Measurements from ENCODE around the gene TBX6. TPM values are rescaled to one million over a fixed set of nuclear protein-coding genes. Genes with fewer than 3 reads are reported as not detected.

Gene TBX6
- total RNA-seq, 1 experiment from 2014 or later: 1.4 TPM

DNA sequence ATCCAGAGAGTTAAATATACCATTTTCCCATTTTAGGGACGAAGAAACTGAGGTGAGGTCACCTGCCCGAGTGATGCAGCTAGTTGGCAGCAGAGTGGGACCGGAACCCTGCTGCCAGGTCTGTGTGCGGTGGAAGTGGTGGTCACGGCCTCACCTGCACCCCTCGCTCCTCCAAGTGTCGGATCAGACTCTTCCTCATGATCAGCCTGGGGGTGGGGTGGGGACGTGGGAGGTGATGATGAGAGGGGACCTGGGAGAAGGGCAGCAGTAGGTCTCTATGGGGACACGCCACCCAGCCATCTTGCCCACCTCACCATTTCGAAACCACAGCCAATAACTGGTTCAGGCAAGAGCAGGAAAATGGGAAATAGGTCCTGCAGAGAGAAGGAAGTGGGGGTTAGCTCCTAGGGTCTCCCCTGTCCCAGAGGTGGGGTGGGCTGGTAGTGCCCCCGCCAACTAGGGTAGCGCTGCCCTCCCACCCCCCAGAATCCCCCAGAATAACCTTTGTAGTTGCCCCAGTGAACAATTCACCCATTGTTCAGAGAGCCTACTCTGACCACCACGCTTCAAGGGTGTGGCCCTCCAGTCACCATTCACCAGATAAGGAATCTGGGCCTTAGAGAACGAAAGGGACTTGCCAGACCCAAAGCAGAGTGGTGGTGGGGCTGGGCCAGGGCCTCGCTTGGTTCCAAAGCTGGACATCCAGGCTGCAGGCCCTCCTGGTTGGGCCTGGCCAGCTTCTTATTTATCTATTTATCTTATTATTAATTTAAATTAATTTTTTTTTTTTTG lies 16.5 kb upstream of the TBX6 start (continued):
- TF ChIP-seq POLR2AphosphoS5 (IDR thresholded peaks at IDR 0.05; ENCODE audit: low read depth, low read length) (no peak), CEBPB (IDR thresholded peaks at IDR 0.05; ENCODE audit: low read depth) (no peak), ZNF274 (IDR thresholded peaks at IDR 0.05; ENCODE audit: low read depth, low read length) (no peak), POLR2A (IDR thresholded peaks at IDR 0.05; ENCODE audit: borderline replicate concordance, extremely low read depth, insufficient read depth, insufficient read length) (no peak)
- TF ChIP-seq, protein P1, sequence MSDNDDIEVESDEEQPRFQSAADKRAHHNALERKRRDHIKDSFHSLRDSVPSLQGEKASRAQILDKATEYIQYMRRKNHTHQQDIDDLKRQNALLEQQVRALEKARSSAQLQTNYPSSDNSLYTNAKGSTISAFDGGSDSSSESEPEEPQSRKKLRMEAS (IDR thresholded peaks at IDR 0.05): no peak

DNA sequence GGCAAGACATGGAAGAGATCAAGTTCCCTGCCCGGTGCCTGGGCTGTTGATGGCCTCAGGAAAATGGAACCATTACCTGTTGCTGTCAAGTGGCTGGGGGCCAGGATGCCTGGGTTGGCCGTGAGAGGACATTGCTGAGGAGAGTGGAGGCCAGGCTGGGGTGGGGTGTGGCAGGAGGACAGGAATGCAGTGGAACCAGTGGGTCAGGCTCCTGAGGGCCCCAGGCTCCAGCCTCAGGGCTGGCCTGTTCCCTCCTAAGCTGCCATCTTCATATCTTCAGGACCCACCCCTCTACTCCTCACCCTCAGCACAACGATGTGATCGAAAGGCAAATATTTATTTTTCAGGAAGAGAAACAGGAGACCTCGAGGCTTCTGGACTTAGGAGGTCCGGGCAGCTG lies 12.8 kb upstream of the TBX6 start:
- Histone ChIP-seq H3K4me2 (ENCODE audit: low read length) (peak overlapping the region; percentile 60), H3K36me3 (ENCODE audit: control insufficient read depth in 1 of 2, insufficient read depth in 2 of 2, low read length in 2 of 2) (no peaks in the 10 kb centered on the region), H3K27me3 (ENCODE audit: insufficient read depth, low read length) (no peaks in the 10 kb centered on the region), H3K27ac (ENCODE audit: low read depth, low read length) (peak overlapping the region; percentile 29; the same call in 1 of the 2 replicates), H2AFZ (ENCODE audit: low read depth, low read length, poor library complexity, severe bottlenecking) (no peak overlapping the region), H3K9ac (ENCODE audit: low read length) (no peak overlapping the region), H4K20me1 (ENCODE audit: insufficient read depth) (no peaks in the 10 kb centered on the region), H3K9me3 (ENCODE audit: control insufficient read depth in 1 of 2, insufficient read depth in 1 of 2, low read depth in 1 of 2, low read length in 2 of 2) (no peaks in the 10 kb centered on the region), H3K4me1 (ENCODE audit: control insufficient read depth in 1 of 2, insufficient read depth in 2 of 2, low read length in 2 of 2) (peaks cover 14 to 18% of the 10 kb centered on the region in 2 experiments), H3K9me2 (ENCODE audit: insufficient read depth) (no peaks in the 10 kb centered on the region), H3K4me3 (replicated peaks in 1 of 2; ENCODE audit: low read depth in 1 of 2, low read length in 2 of 2) (peak overlapping the region in 1 of 2 experiments; percentile 22; a peak in 1 of 4 replicates), H3K79me2 (ENCODE audit: insufficient read depth, low read length) (no peaks in the 10 kb centered on the region)
- ChIA-PET RAD21 (ENCODE audit: low non-redundant PET in 1 of 2, low total read pairs in 2 of 2, uncharacterized antibody in 2 of 2, unreplicated experiment in 2 of 2) (no interaction called here), CTCF (interaction anchor here (1.9 kb wide), 1 partner anchor 8 kb away, joined by 7 read pairs; no protein-coding TSS in a partner anchor), POLR2A (interaction anchor here (1.1 kb wide), 1 partner anchor 13 kb away, joined by 3 read pairs; the partner anchor contains the start of gene TBX6)
- DNase-seq (ENCODE audit: low read depth, low spot score): no peak
- BruUV-seq (replicated peaks): no TSS peak
- intact Hi-C loops (cut with micrococcal nuclease): no loop called here
- peak; percentile 64 for ATAC-seq
- TF ChIP-seq SRF (IDR thresholded peaks at IDR 0.05; ENCODE audit: low read depth) (no peak), POLR2A (IDR thresholded peaks at IDR 0.05; ENCODE audit: borderline replicate concordance, extremely low read depth, insufficient read depth, insufficient read length) (no peak), CBX3 (IDR thresholded peaks at IDR 0.05; ENCODE audit: low read depth) (no peak), FOSL1 (IDR thresholded peaks at IDR 0.05; ENCODE audit: low read depth) (no peak), EZH2phosphoT487 (IDR thresholded peaks at IDR 0.05; ENCODE audit: borderline replicate concordance) (no peak), TCF7L2 (IDR thresholded peaks at IDR 0.05; ENCODE audit: borderline replicate concordance, extremely low read depth, insufficient read depth, insufficient read length) (no peak), RAD21 (IDR thresholded peaks at IDR 0.05; ENCODE audit: low read depth) (no peak), ELF1 (IDR thresholded peaks at IDR 0.05; ENCODE audit: borderline replicate concordance, low read depth) (no peak), JUND (IDR thresholded peaks at IDR 0.05) (no peak)
- TF ChIP-seq, protein P2, sequence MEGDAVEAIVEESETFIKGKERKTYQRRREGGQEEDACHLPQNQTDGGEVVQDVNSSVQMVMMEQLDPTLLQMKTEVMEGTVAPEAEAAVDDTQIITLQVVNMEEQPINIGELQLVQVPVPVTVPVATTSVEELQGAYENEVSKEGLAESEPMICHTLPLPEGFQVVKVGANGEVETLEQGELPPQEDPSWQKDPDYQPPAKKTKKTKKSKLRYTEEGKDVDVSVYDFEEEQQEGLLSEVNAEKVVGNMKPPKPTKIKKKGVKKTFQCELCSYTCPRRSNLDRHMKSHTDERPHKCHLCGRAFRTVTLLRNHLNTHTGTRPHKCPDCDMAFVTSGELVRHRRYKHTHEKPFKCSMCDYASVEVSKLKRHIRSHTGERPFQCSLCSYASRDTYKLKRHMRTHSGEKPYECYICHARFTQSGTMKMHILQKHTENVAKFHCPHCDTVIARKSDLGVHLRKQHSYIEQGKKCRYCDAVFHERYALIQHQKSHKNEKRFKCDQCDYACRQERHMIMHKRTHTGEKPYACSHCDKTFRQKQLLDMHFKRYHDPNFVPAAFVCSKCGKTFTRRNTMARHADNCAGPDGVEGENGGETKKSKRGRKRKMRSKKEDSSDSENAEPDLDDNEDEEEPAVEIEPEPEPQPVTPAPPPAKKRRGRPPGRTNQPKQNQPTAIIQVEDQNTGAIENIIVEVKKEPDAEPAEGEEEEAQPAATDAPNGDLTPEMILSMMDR (IDR thresholded peaks at IDR 0.05 in 2 of 3, conservative IDR thresholded peaks at IDR 0.05 in 1 of 3; ENCODE audit: borderline replicate concordance in 1 of 3, insufficient read depth in 1 of 3, low read depth in 2 of 3, low read length in 2 of 3): no peak
- TF ChIP-seq, protein P3, sequence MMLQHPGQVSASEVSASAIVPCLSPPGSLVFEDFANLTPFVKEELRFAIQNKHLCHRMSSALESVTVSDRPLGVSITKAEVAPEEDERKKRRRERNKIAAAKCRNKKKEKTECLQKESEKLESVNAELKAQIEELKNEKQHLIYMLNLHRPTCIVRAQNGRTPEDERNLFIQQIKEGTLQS (IDR thresholded peaks at IDR 0.05): no peak
- TF ChIP-seq, protein P4, sequence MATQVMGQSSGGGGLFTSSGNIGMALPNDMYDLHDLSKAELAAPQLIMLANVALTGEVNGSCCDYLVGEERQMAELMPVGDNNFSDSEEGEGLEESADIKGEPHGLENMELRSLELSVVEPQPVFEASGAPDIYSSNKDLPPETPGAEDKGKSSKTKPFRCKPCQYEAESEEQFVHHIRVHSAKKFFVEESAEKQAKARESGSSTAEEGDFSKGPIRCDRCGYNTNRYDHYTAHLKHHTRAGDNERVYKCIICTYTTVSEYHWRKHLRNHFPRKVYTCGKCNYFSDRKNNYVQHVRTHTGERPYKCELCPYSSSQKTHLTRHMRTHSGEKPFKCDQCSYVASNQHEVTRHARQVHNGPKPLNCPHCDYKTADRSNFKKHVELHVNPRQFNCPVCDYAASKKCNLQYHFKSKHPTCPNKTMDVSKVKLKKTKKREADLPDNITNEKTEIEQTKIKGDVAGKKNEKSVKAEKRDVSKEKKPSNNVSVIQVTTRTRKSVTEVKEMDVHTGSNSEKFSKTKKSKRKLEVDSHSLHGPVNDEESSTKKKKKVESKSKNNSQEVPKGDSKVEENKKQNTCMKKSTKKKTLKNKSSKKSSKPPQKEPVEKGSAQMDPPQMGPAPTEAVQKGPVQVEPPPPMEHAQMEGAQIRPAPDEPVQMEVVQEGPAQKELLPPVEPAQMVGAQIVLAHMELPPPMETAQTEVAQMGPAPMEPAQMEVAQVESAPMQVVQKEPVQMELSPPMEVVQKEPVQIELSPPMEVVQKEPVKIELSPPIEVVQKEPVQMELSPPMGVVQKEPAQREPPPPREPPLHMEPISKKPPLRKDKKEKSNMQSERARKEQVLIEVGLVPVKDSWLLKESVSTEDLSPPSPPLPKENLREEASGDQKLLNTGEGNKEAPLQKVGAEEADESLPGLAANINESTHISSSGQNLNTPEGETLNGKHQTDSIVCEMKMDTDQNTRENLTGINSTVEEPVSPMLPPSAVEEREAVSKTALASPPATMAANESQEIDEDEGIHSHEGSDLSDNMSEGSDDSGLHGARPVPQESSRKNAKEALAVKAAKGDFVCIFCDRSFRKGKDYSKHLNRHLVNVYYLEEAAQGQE (IDR thresholded peaks at IDR 0.05; ENCODE audit: low read depth): no peak

All from HCT116 (cell line).